Measurements from ENCODE around the gene ARHGAP22.

GRCh38 chr10:48606530-48607355 lies 1.9 kb upstream of the ARHGAP22 start:
- TF ChIP-seq CTCF (IDR thresholded peaks at IDR 0.05) (no peak), POLR2A (IDR thresholded peaks at IDR 0.05; ENCODE audit: low read depth) (no peak)
